ENCODE data around the gene SLC2A9.

The SLC2A9 gene

DNA sequence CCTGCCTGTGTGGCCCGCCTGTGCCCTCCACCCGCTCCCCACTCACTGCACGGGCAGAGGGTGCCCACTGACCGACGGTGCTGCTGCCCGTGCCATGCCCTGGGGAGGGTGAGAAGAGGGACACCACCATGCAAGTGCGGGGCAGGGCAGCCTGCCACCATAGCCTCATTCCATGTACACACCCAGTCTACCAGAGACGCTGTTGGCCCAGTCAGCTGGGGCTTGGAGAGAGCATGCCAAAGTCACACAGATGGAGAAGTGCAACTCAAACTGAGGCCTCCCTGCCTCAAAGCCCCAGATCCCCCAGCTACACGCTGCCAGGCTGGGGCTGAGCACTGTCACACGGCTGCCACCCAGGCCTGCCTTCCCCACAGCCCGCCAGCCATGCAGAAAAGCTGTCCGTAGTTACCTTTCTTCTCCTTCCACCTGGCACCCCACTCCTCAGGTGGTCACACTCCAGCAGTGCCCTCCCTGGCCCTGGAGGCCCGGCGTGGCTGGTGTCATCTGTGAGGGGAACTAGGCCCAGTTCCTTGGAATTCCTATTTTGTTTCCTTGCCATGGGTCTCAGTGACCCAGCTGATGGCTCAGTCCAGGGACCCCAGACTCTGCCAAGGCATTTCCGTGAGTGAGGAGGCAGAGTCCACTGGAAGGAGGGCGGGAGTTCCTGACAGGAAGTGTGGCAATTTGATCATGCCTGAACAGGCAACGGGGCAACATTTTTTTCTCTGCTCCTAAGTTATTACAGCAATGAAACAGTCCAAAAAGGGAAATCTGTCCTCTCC lies at the start of gene SLC2A9:
TSS of gene SLC2A9 (minus strand) at position 627 of the 782 bp plus-strand sequence. CDS start at position 559, 68 bp downstream.
- no peak for DNase-seq (ENCODE audit: low read depth, low spot score)

DNA sequence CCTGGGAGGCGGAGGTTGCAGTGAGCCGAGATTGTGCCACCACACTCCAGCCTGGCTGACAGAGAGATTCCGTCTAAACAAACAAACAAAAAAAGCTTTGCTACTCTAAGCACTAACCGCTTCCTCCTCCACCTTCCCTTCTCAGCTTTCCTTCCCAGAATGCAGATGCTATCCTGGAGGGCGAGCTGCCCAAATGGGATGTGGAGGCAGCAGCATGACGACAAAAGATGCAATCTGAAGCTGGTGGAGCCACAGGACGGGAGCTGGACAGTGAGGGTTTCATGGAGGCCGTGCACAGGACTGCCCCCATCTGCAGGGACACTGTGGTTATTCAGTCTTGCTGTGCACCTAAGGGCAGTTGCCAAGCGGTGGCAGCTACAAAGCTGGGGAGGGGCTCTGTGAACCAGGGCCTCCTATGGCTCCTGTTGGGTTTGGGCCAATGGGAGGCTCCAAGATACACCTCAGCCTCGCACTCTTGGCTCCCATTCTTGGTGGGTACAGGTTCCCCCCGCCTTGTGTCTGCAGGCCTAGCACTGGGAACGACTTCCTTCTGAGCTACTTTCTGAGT lies 47.9 kb upstream of the SLC2A9 start:
- no peak for DNase-seq (ENCODE audit: low read depth, low spot score)

DNA sequence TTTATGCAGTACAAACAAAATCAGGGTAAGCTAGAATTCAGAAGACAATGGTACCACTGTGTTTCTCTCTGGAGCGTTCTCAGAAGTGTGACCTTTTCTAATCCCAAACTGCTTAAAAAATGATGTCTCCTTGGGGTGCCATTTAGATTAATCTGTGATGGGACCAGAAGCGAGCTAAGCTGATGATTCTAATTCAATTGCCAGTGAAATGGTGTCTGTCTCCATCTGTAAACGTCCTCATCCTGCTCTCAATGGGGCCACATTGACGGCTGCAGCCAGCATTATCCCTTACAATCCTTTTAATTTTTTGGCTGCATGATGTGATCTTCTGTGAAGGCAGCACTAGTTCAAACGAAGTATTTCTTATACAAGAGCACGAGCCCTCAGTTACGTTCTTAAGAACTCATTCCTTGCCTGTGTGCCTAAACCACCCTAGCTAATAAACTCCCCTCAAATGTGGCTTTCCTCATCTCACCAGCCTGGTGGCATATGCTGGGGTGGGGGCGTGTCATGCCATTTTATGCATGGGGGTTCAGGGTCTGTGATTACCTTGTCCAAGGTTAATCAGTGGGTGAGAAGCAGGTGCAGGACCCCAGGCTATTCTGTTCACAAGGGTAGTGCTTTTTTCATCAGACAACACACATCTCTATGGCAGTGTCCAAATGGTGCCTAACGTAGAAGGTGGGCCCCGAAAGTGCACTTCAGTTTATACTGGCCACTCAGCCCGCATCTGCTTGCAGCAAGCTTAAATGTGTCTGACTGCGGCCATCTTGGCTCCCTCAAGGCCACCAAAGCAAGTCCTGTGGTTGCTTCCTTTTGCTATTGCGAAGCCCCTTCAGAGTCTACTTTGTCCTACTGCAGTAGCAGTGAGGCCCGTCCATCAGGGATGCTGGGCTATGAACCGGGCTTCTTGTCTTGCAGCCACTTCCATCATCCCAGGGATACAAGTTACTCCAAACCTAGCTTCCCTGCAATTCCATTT lies 45.7 kb upstream of the SLC2A9 start:
- DNase-seq (ENCODE audit: low read depth, low spot score), result no peak

DNA sequence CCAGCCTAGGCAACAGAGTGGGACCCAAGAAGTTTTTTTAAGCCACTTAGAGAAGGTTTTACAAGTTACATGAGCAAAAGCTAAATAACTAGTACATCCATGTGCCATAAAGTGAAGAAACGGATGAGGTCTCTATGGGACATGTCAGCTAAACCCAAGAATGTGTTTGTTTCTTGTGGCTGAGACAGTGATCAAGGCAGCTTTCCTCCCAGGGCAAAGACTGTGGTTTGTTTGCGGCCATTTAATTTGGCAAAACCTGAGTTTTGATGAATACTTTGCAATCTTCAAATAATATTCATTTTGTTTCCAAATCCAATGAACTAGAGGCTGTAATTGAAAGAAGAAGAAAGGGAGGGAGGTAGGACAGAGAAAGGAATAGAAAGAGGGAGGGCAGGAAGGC lies 44.9 kb upstream of the SLC2A9 start:
- DNase-seq (ENCODE audit: low read depth, low spot score), result no peak

- DNase-seq (ENCODE audit: low read depth, low spot score), result peak; percentile 52
These were observed 42.4 kb upstream of the SLC2A9 start for GRCh38 chr4:10063544-10064300.

DNA sequence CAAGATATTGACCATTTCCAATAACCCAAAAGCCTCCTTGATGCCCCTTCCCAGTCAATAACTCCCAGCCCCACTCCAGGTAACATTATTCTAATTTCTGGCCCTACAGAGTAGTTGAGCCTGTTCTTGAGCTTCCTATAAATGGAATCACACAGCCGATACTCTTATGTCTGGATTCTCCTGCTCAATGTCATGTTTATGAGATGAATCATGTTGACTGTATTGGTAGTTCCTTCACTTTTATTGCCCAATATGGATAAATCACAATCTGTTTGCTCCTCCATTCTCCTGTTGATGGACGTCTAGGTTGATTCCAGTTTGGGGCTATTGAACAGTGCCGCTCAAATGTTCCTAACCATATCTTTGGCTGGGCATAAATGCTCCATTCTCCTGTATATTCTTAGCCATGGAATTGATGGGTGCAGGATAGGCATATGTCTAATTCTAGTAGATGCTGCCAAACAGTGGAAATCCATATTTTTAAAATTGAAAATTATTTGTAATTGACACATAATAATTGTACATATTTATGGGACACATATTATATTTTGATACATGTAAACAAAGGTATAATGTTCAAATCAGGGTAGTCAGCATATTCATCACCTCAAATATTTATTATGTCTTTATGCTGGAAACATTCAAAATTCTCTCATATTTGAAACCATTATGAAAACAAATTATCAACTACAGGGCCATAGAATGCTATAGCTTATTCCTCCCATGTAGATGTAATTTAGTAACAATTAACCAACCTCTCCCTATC lies 40.5 kb upstream of the SLC2A9 start:
- DNase-seq (ENCODE audit: low read depth, low spot score), result no peak

GRCh38 chr4:10058371-10058770 lies 37.1 kb upstream of the SLC2A9 start:
- no peak for DNase-seq (ENCODE audit: low read depth, low spot score)

GRCh38 chr4:10057023-10057395 lies 35.7 kb upstream of the SLC2A9 start:
- no peak for DNase-seq (ENCODE audit: low read depth, low spot score)

- no peak for DNase-seq (ENCODE audit: low read depth, low spot score)
These were observed 35.2 kb upstream of the SLC2A9 start for GRCh38 chr4:10056334-10057022.

DNA sequence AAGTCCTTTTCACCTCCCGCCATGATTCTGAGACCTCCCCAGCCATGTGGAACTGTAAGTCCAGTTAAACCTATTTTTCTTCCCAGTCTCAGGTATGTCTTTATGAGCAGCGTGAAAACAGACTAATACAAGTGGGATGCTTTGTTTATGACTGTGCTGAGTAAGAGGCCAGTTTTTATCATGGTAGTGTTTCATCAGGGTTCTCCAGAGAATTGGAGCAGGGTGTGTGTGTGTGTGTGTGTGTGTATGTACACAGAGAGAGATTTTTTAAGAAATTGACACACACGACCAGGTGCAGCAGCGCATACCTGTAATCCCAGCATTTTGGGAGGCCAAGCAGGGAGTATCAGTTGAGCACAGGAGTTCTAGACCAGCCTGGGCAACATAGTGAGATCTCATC lies 34.6 kb upstream of the SLC2A9 start:
- DNase-seq (ENCODE audit: low read depth, low spot score), result no peak

GRCh38 chr4:10054571-10055041 lies 33.3 kb upstream of the SLC2A9 start:
- no peak for DNase-seq (ENCODE audit: low read depth, low spot score)

DNA sequence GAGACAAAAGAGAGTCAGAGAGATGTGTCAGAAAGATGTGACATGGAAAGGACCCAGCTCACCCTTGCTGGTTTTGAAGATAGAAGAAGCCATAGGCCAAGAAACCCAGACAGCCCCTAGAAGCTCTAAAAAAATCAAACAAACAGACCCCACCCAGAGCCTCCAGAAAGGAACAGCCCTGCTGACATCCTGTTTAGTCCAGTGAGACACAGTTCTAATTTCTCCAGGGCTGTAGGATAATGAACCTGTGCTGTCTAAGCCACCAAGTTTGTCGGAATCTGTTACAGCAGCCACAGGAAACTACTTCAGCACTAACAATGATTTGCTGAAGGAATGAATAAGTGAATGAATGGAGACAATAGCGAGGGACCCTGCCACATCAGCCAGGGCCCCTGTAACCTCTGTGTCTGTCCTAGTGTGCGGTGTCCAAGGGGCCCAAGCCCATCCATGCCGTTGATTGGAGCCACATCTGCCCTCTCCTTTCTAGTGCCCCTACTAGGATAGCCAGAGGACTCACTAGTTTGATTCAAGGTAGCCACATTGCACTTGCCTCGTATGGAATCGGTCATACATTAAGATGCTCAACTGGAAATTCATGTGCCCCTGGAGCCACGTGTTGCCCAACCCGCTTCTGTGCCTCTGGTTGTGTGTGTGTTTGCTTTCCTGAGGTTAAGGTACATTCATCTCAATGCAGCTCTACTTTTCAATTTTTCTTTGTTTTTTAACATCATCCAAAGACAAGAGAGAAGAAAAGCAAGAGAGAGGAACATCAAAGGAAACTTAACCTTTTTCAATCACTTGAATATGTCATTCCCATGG lies 32.5 kb upstream of the SLC2A9 start:
- DNase-seq (ENCODE audit: low read depth, low spot score), result no peak

- no peak for DNase-seq (ENCODE audit: low read depth, low spot score)
These were observed 30.3 kb upstream of the SLC2A9 start for GRCh38 chr4:10051517-10052135.

DNA sequence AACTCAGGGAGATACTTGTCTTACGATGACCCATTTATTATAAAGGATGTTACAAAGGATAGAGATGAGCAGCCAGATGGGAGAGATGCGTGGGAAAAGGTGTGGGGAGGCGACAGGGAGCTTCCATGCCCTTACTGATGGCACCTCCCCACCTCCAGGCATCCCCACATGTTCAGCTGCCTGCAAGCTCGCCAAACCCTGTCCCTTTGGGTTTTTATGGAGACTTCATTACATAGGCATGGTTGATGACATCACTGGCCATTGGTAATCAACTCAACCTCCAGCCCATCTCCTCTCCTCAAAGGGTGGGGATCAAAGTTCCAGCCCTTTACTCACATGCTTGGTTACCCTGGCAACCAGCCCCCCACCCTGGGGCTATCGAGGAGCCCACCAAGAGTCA lies 29.4 kb upstream of the SLC2A9 start:
- no peak for DNase-seq (ENCODE audit: low read depth, low spot score)

GRCh38 chr4:10050261-10050661 lies 29.0 kb upstream of the SLC2A9 start:
- no peak for DNase-seq (ENCODE audit: low read depth, low spot score)

DNA sequence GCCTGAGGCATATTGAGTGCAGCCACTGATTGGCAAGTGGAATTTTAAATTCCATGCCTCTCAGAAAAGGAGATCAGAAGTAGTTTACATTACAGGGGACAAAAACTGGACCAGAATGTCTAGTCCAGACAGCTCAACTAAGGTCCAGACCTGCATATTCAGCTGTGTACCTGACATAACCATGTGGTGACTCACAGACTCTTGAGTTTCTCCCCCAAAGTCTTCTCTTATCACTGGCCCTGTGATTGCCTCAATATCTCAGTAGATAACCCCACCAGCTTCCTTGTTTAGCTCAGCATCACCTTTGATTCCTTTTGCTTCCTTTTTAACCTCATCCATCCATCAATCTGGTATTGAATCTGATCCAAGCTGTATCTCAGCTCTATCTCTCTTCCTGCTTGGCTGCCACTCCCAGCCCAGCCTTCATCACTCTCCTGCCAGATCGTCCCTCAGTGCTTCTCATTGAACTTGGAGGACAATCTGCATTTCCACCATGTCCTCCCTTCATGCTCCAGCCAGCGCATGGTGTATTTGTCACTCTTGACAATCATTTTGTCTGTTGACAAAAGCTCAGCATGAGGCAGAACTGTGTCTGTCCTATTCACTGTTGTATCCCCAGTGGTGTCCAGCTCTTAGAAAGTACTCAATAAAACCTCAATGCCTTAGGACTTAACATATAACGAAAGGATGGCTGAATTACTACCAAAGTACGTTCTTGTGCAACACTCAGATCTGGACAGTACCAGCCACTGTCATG lies 27.8 kb upstream of the SLC2A9 start:
- DNase-seq (ENCODE audit: low read depth, low spot score), result no peak

DNA sequence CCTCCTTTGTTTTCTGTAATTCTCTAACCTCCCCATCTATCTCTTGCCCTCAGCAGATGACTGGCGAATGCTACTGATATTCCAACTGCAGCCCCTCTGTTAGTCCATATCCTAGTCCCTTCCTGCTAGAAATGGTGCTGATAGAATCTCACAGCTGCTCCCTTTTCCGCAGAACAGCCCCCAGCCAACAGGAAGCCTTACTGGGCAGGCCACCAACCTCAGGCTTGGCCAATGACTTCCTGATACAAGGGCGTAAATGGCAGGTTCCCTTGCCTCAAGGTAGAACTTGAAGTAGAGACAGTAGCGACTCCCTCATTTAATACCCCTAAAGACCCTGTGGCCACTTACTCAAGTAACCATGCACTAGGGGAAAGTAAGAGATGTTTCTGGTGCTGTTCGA lies 26.7 kb upstream of the SLC2A9 start:
- DNase-seq (ENCODE audit: low read depth, low spot score), result no peak

DNA sequence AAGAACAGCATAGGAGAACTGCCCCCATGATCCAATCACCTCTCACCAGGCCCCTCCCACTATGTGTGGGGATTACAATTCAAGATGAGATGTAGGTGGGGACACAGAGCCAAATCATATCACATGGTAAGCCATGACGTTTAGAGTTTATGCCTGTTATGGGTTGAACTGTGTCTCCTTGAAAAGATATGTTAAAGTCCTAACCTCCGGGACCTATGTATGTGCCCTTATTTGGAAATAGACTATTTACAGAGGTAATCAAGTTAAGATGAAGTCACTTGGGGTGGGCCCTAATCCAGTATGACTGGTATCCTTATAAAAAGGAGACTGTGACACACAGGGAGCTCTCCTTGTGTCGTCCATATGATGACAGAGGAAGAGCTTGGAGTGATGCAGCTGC lies 25.2 kb upstream of the SLC2A9 start:
- no peak for DNase-seq (ENCODE audit: low read depth, low spot score)

Data from iPS DF 19.7 (cell line).